CD14-positive monocyte (primary cell): ENCODE measurements around the gene ZNF341. TPM values are rescaled to one million over a fixed set of nuclear protein-coding genes. Genes with fewer than 3 reads are reported as not detected.

Experiments used
- DNase-seq, 3 donors: peaks; one replicate each; pipeline ENCODE4 v3.0.0-alpha.2; 2011 to 2022
- H2AFZ ChIP-seq: 2 replicates; pipeline ENCODE4 v1.6.0; 2012; ENCODE audit warnings: mild to moderate bottlenecking, low read depth, low read length, inconsistent platforms; ENCODE audit not compliant: insufficient read depth, poor library complexity, severe bottlenecking
- H3K27ac ChIP-seq, 2 donors: 1 replicate in 1 of 2; 2 replicates in 1 of 2; pipeline ENCODE4 v1.5.1; 2012 to 2013; ENCODE audit warnings: low read length in 2 of 2, control low read depth in 1 of 2, inconsistent platforms in 1 of 2, low read depth in 1 of 2, mild to moderate bottlenecking in 1 of 2
- H3K27me3 ChIP-seq, 2 donors: one replicate each; pipeline versions ENCODE4 v1.6.0 to v1.6.1; 2011 to 2013; ENCODE audit warnings: low read length in 2 of 2; ENCODE audit not compliant: control insufficient read depth in 2 of 2, insufficient read depth in 2 of 2
- H3K36me3 ChIP-seq, 2 donors: replicated peaks in 1 of 2; 1 replicate in 1 of 2; 2 replicates in 1 of 2; pipeline versions ENCODE4 v1.5.1 to v1.6.1; 2012 to 2013; ENCODE audit warnings: low read length in 2 of 2, control low read depth in 1 of 2, inconsistent platforms in 1 of 2, mild to moderate bottlenecking in 1 of 2; ENCODE audit not compliant: insufficient read depth in 2 of 2, control insufficient read depth in 1 of 2
- H3K4me1 ChIP-seq, 2 donors: 1 replicate in 1 of 2; 2 replicates in 1 of 2; pipeline versions ENCODE4 v1.5.1 to v1.6.1; 2012 to 2013; ENCODE audit warnings: low read length in 2 of 2, control low read depth in 1 of 2, inconsistent platforms in 1 of 2, mild to moderate bottlenecking in 1 of 2, moderate library complexity in 1 of 2; ENCODE audit not compliant: insufficient read depth in 2 of 2, control insufficient read depth in 1 of 2
- H3K4me2 ChIP-seq: replicated peaks from 2 replicates; pipeline ENCODE3; 2012; ENCODE audit warnings: low read length, moderate library complexity, mild to moderate bottlenecking; ENCODE audit not compliant: poor library complexity, severe bottlenecking; ENCODE audit errors: extremely low read depth
- H3K4me3 ChIP-seq, 3 experiments: fragments of 200-600 bp in 1 of 3; sonication (generic) in 1 of 3; replicated peaks in 1 of 3; 1 replicate in 2 of 3; 2 replicates in 1 of 3; pipeline ENCODE4 v1.5.1; 2011 to 2013; ENCODE audit warnings: low read length in 3 of 3, mild to moderate bottlenecking in 3 of 3, control low read depth in 2 of 3, low read depth in 2 of 3, inconsistent platforms in 1 of 3, moderate library complexity in 1 of 3
- H3K79me2 ChIP-seq: 2 replicates; pipeline ENCODE4 v1.6.0; 2012; ENCODE audit warnings: mild to moderate bottlenecking, control low read depth, inconsistent platforms, low read length, moderate library complexity; ENCODE audit not compliant: insufficient read depth
- H3K9ac ChIP-seq: 2 replicates; pipeline ENCODE4 v1.6.0; 2017; ENCODE audit warnings: low read length, mild to moderate bottlenecking; ENCODE audit not compliant: insufficient read depth, poor library complexity, severe bottlenecking
- H3K9me3 ChIP-seq, 2 donors: replicated peaks in 1 of 2; 1 replicate in 1 of 2; 2 replicates in 1 of 2; pipeline versions ENCODE4 v1.5.1 to v1.6.1; 2012 to 2013; ENCODE audit warnings: low read length in 2 of 2, control low read depth in 1 of 2; ENCODE audit not compliant: control insufficient read depth in 1 of 2, insufficient read depth in 1 of 2
- H4K20me1 ChIP-seq: 2 replicates; pipeline ENCODE4 v1.6.0; 2012; ENCODE audit warnings: mild to moderate bottlenecking, low read length, control low read depth, moderate library complexity; ENCODE audit not compliant: insufficient read depth
- H3K27ac Mint-ChIP-seq, 7 donors: one replicate each; pipeline ENCODE4 v1.8.0; 2020; ENCODE audit warnings: mild to moderate bottlenecking in 7 of 7, mixed read lengths in 7 of 7, moderate library complexity in 6 of 7, inconsistent platforms in 2 of 7
- H3K27me3 Mint-ChIP-seq, 3 donors: one replicate each; pipeline ENCODE4 v1.8.0; 2021 to 2022; ENCODE audit warnings: low read depth in 3 of 3, mild to moderate bottlenecking in 3 of 3, mixed read lengths in 3 of 3, moderate library complexity in 3 of 3, inconsistent platforms in 1 of 3
- H3K36me3 Mint-ChIP-seq, 2 donors: one replicate each; pipeline ENCODE4 v1.8.0; 2020; ENCODE audit warnings: mixed read lengths in 2 of 2, inconsistent platforms in 1 of 2, mild to moderate bottlenecking in 1 of 2
- H3K4me1 Mint-ChIP-seq: one replicate; pipeline ENCODE4 v1.8.0; 2020; ENCODE audit warnings: mild to moderate bottlenecking, mixed read lengths
- H3K4me3 Mint-ChIP-seq, 2 donors: one replicate each; pipeline ENCODE4 v1.8.0; 2020; ENCODE audit warnings: mild to moderate bottlenecking in 2 of 2, mixed read lengths in 2 of 2, moderate library complexity in 1 of 2
- H3K9me3 Mint-ChIP-seq, 7 donors: one replicate each; pipeline ENCODE4 v1.8.0; 2020 to 2022; ENCODE audit warnings: mixed read lengths in 7 of 7, mild to moderate bottlenecking in 6 of 7, moderate library complexity in 6 of 7, inconsistent platforms in 2 of 7
- WGBS: methylation state at CpG from one replicate; pipeline ENCODE4 v1.1.5; 2013; ENCODE audit warnings: missing lambda C conversion rate; ENCODE audit not compliant: insufficient coverage; 5-methylcytosine and 5-hydroxymethylcytosine counted together
- intact Hi-C, 2 donors: fragments of 100-400 bp; cut with micrococcal nuclease; formaldehyde crosslinking; loops; one replicate each; pipeline versions ENCODE4 v1.15.0 to v1.15.1; 2023
- polyA plus RNA-seq, 3 donors: library from polyadenylated mRNA; depleted of rRNA in 1 of 3; unstranded in 2 of 3; stranded (reverse) in 1 of 3; fragments of 300-500 nt in 2 of 3; fragments of >200 nt in 1 of 3; fragmentation: Illumina TruSeq in 2 of 3; gene quantifications; 1 replicate in 2 of 3; 2 replicates in 1 of 3; pipeline ENCODE4 v1.2.3, GENCODE V29; 2012 to 2021
- TF ChIP-seq, protein P1 (sequence below): fragments of 200-600 bp; IDR thresholded peaks from one replicate; pipeline ENCODE4 v1.8.0; 2022; ENCODE audit warnings: antibody characterized with exemption, mild to moderate bottlenecking

The ZNF341 gene
- polyA plus RNA-seq, 3 donors, result 1.1 to 10.3 (median 2.3) TPM

DNA sequence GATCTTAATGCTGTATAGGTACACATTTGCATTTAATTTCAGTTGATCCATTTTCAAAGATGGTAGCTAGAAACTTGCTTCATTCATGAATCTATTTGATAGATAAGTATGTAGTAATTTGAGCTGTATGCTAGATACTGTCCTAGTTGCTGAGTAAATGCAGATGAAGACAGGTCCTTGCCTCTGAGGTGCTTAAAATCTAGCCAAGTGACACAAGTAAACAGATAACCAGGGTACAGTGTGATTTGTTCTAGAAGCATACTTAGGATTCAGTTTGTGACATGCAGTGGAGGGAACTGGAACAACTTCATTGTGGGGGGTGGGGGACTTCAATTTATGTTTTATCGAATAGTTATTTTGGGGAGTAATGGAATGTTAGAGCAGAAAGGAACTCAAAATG, 88.6 kb downstream of the ZNF341 start:
- TF ChIP-seq, protein P1, sequence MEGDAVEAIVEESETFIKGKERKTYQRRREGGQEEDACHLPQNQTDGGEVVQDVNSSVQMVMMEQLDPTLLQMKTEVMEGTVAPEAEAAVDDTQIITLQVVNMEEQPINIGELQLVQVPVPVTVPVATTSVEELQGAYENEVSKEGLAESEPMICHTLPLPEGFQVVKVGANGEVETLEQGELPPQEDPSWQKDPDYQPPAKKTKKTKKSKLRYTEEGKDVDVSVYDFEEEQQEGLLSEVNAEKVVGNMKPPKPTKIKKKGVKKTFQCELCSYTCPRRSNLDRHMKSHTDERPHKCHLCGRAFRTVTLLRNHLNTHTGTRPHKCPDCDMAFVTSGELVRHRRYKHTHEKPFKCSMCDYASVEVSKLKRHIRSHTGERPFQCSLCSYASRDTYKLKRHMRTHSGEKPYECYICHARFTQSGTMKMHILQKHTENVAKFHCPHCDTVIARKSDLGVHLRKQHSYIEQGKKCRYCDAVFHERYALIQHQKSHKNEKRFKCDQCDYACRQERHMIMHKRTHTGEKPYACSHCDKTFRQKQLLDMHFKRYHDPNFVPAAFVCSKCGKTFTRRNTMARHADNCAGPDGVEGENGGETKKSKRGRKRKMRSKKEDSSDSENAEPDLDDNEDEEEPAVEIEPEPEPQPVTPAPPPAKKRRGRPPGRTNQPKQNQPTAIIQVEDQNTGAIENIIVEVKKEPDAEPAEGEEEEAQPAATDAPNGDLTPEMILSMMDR, result no peak
- Histone ChIP-seq H3K4me3 (no peak overlapping the region), H4K20me1 (peaks cover 100% of the 10 kb centered on the region), H3K27ac (peak overlapping the region in 1 of 2 donors; percentile 55), H3K9ac (no peak overlapping the region), H3K36me3 (peaks cover 23 to 69% of the 10 kb centered on the region in 2 donors), H3K4me2 (no peak overlapping the region), H2AFZ (no peak overlapping the region), H3K4me1 (peaks cover 0 to 20% of the 10 kb centered on the region in 2 donors), H3K27me3 (no peaks in the 10 kb centered on the region), H3K9me3 (no peaks in the 10 kb centered on the region), H3K79me2 (peaks cover 100% of the 10 kb centered on the region)
- Mint-ChIP-seq H3K27ac (peak overlapping the region in 2 of 7 donors; percentile 2 to 34), H3K4me3 (no peak overlapping the region), H3K4me1 (peaks cover 54% of the 10 kb centered on the region), H3K27me3 (no peaks in the 10 kb centered on the region), H3K36me3 (peaks cover 17 to 51% of the 10 kb centered on the region in 2 donors), H3K9me3 (no peaks in the 10 kb centered on the region)
- DNase-seq, result no peak
- intact Hi-C loops, result no loop called here
- WGBS, result 100% methylated on average over 1 of the region's 1 CpG

DNA sequence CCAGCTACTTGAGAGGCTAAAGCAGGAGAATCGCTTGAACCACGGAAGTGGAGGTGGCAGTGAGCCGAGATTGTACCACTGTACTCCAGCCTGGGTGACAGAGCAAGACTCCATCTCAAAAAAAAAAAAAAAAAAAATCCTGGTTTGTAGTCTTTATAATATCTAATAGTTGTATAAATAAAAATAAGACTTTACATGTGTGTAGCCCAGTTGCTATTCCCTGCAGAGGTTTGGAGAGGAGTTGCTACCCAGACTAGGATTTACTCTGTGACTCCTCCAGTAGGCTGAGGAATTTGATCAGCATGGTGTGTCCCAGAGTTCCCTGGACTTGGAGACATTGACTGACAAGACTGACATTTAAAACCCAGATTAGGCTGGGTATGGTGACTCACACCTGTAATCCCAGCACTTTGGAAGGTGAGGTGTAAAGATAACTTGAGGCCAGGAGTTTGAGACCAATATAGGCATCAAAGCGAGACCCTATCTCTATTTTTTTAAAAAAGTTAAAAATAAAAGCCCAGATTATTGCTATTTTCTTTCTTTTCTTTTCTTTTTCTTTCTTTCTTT, 89.6 kb downstream of the ZNF341 start:
- Histone ChIP-seq H3K79me2 (peaks cover 100% of the 10 kb centered on the region), H3K4me3 (no peak overlapping the region), H3K4me2 (no peak overlapping the region), H3K36me3 (peaks cover 17 to 59% of the 10 kb centered on the region in 2 donors), H3K27me3 (no peaks in the 10 kb centered on the region), H3K4me1 (peaks cover 4 to 23% of the 10 kb centered on the region in 2 donors), H3K9ac (no peak overlapping the region), H4K20me1 (peaks cover 100% of the 10 kb centered on the region), H3K27ac (no peak overlapping the region), H2AFZ (no peak overlapping the region), H3K9me3 (no peaks in the 10 kb centered on the region)
- no peak for DNase-seq
- no peaks in the 10 kb centered on the region for H3K27me3 Mint-ChIP-seq
- peaks cover 13 to 47% of the 10 kb centered on the region in 2 donors for H3K36me3 Mint-ChIP-seq
- H3K9me3 Mint-ChIP-seq, result no peaks in the 10 kb centered on the region
- peak overlapping the region in 2 of 7 donors; percentile 63 to 73 for H3K27ac Mint-ChIP-seq
- intact Hi-C loops, result no loop called here
- peaks cover 55% of the 10 kb centered on the region for H3K4me1 Mint-ChIP-seq
- TF ChIP-seq, protein P1, result no peak
- no peak overlapping the region for H3K4me3 Mint-ChIP-seq
- WGBS, result no CpG with 5 or more reads among the region's 4 CpGs
